Muscle layer of colon (tissue), 2 donors: ENCODE results near the gene STK25.
"Not testable (repeated sequence)": the region's sequence is repeated elsewhere in the genome, so short reads cannot be mapped to it uniquely, and the experiment has no call there.

ENCODE experiments used
- H3K27ac ChIP-seq: one replicate; pipeline ENCODE4 v1.7.0; 2013; ENCODE audit warnings: low read depth, mild to moderate bottlenecking, low read length, moderate library complexity
- H3K27me3 ChIP-seq, 2 donors: one replicate each; pipeline ENCODE4 v1.7.0; 2013; ENCODE audit warnings: low read length in 2 of 2, mild to moderate bottlenecking in 2 of 2; ENCODE audit not compliant: insufficient read depth in 2 of 2, control insufficient read depth in 1 of 2
- H3K36me3 ChIP-seq: one replicate; pipeline ENCODE4 v1.7.0; 2013; ENCODE audit warnings: mild to moderate bottlenecking, low read length; ENCODE audit not compliant: insufficient read depth
- H3K4me1 ChIP-seq: one replicate; pipeline ENCODE4 v1.7.0; 2013; ENCODE audit warnings: mild to moderate bottlenecking, low read length; ENCODE audit not compliant: insufficient read depth
- H3K4me3 ChIP-seq, 2 donors: one replicate each; pipeline ENCODE4 v1.7.0; 2013; ENCODE audit warnings: low read length in 2 of 2, low read depth in 1 of 2, mild to moderate bottlenecking in 1 of 2, moderate library complexity in 1 of 2
- H3K9ac ChIP-seq: one replicate; pipeline ENCODE4 v1.7.0; 2013; ENCODE audit warnings: low read length
- H3K9me3 ChIP-seq: one replicate; pipeline ENCODE4 v1.7.0; 2013; ENCODE audit warnings: mild to moderate bottlenecking, low read length
- donor health status: abdominal sarcoma.
- donor health status: Adenocarcinoma of cecum.

The STK25 gene

GRCh38 chr2:241538838-241539615, 30.6 kb upstream of the STK25 start:
- no peak overlapping the region for H3K27ac ChIP-seq
- peaks cover 14 to 42% of the 10 kb centered on the region in 2 donors for H3K27me3 ChIP-seq

GRCh38 chr2:241535871-241536655, 27.7 kb upstream of the STK25 start:
- H3K9ac ChIP-seq, result no peak overlapping the region
- no peaks in the 10 kb centered on the region for H3K9me3 ChIP-seq
- no peaks in the 10 kb centered on the region for H3K36me3 ChIP-seq
- no peak overlapping the region for H3K4me3 ChIP-seq
- H3K4me1 ChIP-seq, result no peaks in the 10 kb centered on the region
- no peak overlapping the region for H3K27ac ChIP-seq
- peaks cover 14 to 24% of the 10 kb centered on the region in 2 donors for H3K27me3 ChIP-seq

More at GRCh38 chr2:241538838-241539615, 30.6 kb upstream of the STK25 start:
- Histone ChIP-seq H3K4me3 (no peak overlapping the region), H3K36me3 (no peaks in the 10 kb centered on the region), H3K9me3 (no peaks in the 10 kb centered on the region), H3K4me1 (no peaks in the 10 kb centered on the region), H3K9ac (no peak overlapping the region)

GRCh38 chr2:241534701-241535375, 26.5 kb upstream of the STK25 start:
- no peak overlapping the region for H3K4me3 ChIP-seq
- no peak overlapping the region for H3K9ac ChIP-seq
- H3K27ac ChIP-seq, result no peak overlapping the region
- no peaks in the 10 kb centered on the region for H3K4me1 ChIP-seq
- H3K9me3 ChIP-seq, result no peaks in the 10 kb centered on the region
- no peaks in the 10 kb centered on the region for H3K36me3 ChIP-seq
- peaks cover 4 to 13% of the 10 kb centered on the region in 2 donors for H3K27me3 ChIP-seq

- no peaks in the 10 kb centered on the region for H3K4me1 ChIP-seq
- no peak overlapping the region for H3K9ac ChIP-seq
- H3K9me3 ChIP-seq, result no peaks in the 10 kb centered on the region
- no peak overlapping the region for H3K27ac ChIP-seq
- no peak overlapping the region for H3K4me3 ChIP-seq
- no peaks in the 10 kb centered on the region for H3K36me3 ChIP-seq
- peaks cover 4 to 7% of the 10 kb centered on the region in 2 donors for H3K27me3 ChIP-seq
Measured at GRCh38 chr2:241534293-241534692, 25.9 kb upstream of the STK25 start.

GRCh38 chr2:241532733-241533601, 24.6 kb upstream of the STK25 start:
- Histone ChIP-seq H3K27me3 (peaks cover 0 to 4% of the 10 kb centered on the region in 2 donors), H3K4me1 (no peaks in the 10 kb centered on the region), H3K4me3 (no peak overlapping the region), H3K9me3 (no peaks in the 10 kb centered on the region), H3K27ac (no peak overlapping the region), H3K36me3 (no peaks in the 10 kb centered on the region), H3K9ac (no peak overlapping the region)

GRCh38 chr2:241532168-241532567, 23.8 kb upstream of the STK25 start:
- no peak overlapping the region for H3K9ac ChIP-seq
- H3K36me3 ChIP-seq, result no peaks in the 10 kb centered on the region
- H3K4me1 ChIP-seq, result no peaks in the 10 kb centered on the region
- no peak overlapping the region for H3K4me3 ChIP-seq
- no peaks in the 10 kb centered on the region for H3K9me3 ChIP-seq
- H3K27me3 ChIP-seq, result peaks cover 0 to 4% of the 10 kb centered on the region in 2 donors
- H3K27ac ChIP-seq, result no peak overlapping the region

GRCh38 chr2:241531161-241531722, 22.9 kb upstream of the STK25 start:
- Histone ChIP-seq H3K27ac (no peak overlapping the region), H3K36me3 (no peaks in the 10 kb centered on the region), H3K9me3 (no peaks in the 10 kb centered on the region), H3K27me3 (peaks cover 0 to 4% of the 10 kb centered on the region in 2 donors), H3K4me1 (no peaks in the 10 kb centered on the region), H3K9ac (no peak overlapping the region), H3K4me3 (no peak overlapping the region)

GRCh38 chr2:241530571-241530970, 22.2 kb upstream of the STK25 start:
- Histone ChIP-seq H3K9me3 (no peaks in the 10 kb centered on the region), H3K36me3 (no peaks in the 10 kb centered on the region), H3K27me3 (peaks cover 0 to 4% of the 10 kb centered on the region in 2 donors), H3K27ac (no peak overlapping the region), H3K9ac (no peak overlapping the region), H3K4me3 (no peak overlapping the region), H3K4me1 (no peaks in the 10 kb centered on the region)

GRCh38 chr2:241525818-241526780, 17.7 kb upstream of the STK25 start:
- H3K36me3 ChIP-seq, H3K27ac ChIP-seq, H3K4me1 ChIP-seq, H3K9me3 ChIP-seq, H3K9ac ChIP-seq, H3K27me3 ChIP-seq, H3K4me3 ChIP-seq: not testable (repeated sequence)

GRCh38 chr2:241522477-241522876, 14.1 kb upstream of the STK25 start:
- Histone ChIP-seq H3K4me3 (no peak overlapping the region), H3K9ac (no peak overlapping the region), H3K27ac (no peak overlapping the region), H3K4me1 (no peaks in the 10 kb centered on the region), H3K27me3 (peaks cover 5 to 13% of the 10 kb centered on the region in 2 donors), H3K9me3 (no peaks in the 10 kb centered on the region), H3K36me3 (no peaks in the 10 kb centered on the region)
